ENCODE data around the gene ZFPM1.

Gene ZFPM1

DNA sequence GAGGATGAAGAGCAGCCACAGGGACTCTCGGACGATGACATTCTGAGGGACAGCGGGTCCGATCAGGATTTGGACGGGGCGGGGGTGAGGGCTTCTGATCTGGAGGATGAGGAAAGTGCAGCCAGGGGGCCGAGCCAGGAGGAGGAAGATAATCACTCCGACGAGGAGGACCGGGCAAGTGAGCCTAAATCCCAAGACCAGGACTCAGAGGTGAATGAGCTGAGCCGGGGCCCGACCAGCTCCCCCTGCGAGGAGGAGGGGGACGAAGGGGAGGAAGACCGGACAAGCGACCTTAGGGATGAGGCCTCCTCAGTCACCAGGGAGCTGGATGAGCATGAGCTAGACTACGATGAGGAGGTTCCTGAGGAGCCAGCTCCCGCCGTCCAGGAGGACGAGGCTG, 124.1 kb downstream of the ZFPM1 start:
- DNase-seq: no peak

DNA sequence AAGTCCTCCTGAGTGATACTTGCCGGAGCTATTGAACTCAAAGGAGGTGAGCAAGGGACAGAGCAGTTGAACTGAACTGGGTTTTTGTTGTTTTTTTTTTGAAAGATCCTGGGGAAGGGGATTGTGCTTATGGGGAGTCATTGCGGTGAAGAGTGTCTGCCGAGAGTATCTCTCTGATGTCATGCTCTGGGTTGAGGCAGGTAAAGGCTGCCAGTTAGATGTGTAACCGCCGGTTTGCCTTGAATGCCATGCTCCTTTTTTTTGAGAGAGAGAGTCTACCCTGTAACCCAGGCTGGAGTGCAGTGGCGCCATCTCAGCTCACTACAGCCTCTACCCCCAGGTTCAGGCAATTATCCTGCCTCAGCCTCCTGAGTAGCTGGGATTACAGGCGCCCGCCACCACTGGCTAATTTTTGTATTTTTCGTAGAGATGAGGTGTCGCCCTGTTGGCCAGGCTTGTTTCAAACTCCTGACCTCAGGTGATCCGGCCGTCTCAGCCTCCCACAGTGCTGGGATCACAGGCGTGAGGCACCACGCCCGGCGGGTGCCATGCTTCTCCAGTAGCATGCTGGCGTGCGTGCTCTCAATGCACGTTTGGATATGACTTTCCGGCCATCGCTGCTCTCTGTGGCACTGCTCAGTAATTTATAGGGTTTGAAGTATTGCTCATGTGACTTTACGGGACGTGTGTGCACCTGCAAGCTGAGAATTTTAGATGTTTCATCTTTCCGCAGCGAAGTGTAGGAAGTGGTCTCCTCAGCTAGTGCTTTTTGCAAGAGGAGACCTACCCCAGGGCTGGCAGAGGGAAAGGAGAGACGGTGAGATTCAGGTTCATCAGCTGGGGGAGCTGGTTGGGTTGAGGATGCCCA, 125.6 kb downstream of the ZFPM1 start:
- no peak for DNase-seq

DNA sequence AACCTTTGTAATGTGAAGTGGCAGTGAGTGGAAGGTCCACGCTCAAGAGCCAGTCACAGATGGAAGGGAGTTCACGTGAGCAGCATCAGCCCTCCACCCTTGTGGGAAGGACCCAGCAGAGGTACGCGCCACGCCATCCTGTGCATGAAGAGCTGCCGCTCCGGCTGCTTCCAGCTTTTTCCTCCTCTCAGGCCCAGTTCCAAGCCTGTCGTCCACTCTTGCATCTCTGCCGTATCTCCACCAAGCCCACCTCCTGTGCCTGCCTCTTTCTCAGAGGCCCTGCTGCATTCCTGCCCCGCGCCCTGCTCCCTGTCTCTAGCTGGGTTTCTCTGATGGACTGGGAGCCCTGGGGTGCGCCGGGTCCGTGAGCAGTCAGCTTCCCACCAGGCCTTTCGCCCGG, 127.3 kb downstream of the ZFPM1 start:
- DNase-seq: no peak

DNA sequence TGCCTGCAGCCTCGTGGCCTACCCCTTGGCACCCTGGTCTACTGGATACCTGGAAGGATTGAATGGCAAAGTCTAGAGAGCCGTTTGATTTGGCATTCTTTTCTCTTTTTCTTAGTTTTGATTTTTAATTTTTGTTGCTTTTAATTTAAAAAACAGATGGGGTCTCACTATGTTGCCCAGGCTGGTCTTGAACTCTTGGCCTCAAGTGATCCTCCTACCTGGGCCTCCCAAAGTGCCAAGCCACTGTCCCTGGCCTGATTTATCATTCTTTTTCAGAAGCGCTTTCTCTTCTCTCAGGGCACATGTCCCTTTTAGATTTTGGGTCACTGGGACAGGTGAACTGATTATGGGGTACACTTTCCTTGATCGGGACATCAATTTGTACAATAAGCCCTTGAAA, 128.0 kb downstream of the ZFPM1 start:
- DNase-seq: no peak

DNA sequence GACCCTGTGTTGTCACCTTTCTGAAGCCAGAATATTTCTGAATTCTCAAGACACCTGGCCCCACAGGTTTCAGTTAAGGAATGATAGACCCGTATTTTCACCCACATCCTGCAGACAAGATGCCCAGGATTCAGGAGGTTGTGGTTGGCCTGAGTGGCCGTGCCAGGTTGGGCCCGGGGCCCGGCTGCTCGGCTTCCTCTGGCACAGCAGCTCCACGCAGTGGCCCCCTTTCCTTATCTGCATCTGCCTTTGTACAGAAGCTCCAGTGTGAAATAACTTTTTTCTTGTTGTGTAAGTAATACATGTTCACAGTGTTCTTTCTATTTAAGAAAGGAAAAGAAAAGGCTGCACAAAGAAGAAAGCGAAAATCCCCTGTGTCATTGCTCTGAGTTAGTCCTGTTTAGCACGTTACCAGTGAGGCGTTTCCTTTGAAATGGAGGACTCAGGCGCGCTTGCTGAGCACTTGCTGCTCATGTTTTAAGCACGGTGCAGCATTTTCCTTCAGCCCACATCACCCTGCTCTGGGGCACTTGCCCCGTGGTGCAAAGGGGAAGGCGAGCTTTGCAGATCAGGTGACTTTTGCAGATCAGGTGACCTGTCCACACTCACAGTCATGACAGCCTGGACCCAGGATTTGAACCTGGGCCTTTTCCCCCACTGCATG, 130.0 kb downstream of the ZFPM1 start:
- DNase-seq: no peak

DNA sequence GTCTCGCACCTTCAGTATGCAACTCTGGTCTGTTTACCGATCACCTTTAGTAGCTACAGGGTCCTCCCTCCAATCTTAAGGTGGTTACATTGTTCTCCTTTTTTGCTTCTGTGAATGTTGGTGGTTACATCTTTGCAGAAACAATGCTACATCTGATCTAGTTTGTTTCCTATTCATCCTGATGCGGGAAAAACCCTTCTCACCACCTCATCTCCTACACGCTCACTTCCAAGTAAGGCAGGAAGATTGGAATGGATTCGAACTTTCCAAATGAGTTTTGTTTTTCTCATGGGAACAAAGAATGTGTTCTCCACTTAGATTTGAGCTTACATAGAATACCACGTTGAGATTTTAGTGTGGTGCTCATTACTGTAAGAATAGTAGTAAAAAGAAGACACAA, 131.6 kb downstream of the ZFPM1 start:
- no peak for DNase-seq

DNA sequence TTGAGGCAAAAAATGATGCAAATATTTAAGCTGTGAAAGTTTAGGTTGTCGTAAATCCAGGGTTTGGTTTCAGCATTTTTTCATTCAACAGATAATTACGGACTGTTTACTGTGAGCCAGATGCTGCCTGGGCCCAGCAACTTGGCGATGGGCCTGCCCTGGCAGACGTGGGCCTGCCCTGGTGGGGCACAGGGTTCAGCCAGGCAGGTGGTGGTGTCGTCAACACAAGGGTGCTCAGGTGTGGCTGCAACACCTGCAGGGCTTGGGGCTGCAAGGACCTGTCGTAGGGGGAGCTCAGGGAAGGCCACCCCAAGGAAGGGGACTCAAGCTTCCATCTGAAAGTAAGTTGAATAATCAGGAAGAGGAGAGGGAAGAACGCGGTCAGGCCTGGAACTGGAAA, 132.2 kb downstream of the ZFPM1 start:
- no peak for DNase-seq

DNA sequence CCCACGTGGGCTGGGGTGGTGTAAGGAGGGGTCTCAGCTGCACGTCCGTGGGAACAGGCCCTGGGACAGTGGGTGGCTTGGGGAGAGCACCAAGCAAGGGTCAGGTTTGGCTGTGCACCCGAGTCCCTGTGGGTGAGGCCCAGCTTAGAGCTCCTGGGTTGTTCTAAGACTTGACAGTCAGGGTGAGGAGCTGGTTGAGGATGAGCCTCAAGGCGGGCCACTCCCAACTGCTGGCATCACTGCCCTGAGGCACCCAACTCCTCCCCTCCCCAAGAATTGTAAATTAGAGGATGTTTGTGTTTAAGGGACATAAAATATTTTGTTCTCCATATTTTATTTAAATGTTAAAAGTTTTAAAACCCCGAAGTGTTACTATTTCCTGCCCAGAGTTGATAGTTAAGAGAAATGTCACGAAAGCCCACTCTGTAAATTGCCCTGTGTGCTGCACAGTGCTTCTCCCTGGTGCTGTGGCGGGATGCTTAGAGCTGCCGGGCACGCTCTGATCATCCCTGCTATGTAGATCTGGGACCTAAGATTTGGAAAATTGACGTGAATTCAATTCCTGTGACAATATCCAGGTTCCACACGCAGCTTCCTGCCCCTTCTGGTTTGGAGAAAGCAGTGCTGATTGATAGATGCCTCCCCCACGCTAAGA, 133.0 kb downstream of the ZFPM1 start:
- no peak for DNase-seq
